H1 (cell line): Measurements from ENCODE around the gene TBCD.
A peak's percentile ranks its signal among the peaks of the same experiment; 100 is the strongest.

Experiments used
- CEBPB ChIP-seq: IDR thresholded peaks from 2 replicates; pipeline ENCODE4 v1.6.1; 2012; ENCODE audit warnings: low read depth, low read length
- CHD1 ChIP-seq: IDR thresholded peaks from 2 replicates; pipeline ENCODE4 v1.6.1; 2012; ENCODE audit warnings: low read depth, low read length, improper control_type of control experiment
- CREB1 ChIP-seq: IDR thresholded peaks from 2 replicates; pipeline ENCODE4 v1.6.1; 2012; ENCODE audit warnings: inconsistent platforms
- CTCF ChIP-seq, 3 experiments: IDR thresholded peaks; 1 replicate in 2 of 3; 2 replicates in 1 of 3; pipeline versions ENCODE4 v1.5.1 to v1.6.1; 2011; ENCODE audit warnings: low read length in 3 of 3, mild to moderate bottlenecking in 3 of 3, inconsistent platforms in 2 of 3, low read depth in 1 of 3, moderate library complexity in 1 of 3; ENCODE audit not compliant: insufficient read depth in 1 of 3; ENCODE audit errors: control extremely low read depth in 1 of 3
- EZH2 ChIP-seq: fragments of 200-600 bp; sonication (generic); IDR thresholded peaks from 2 replicates; pipeline ENCODE4 v1.7.1; 2012; ENCODE audit warnings: low read depth, mild to moderate bottlenecking, moderate library complexity, low read length, inconsistent platforms; ENCODE audit not compliant: severe bottlenecking
- MAFK ChIP-seq: IDR thresholded peaks from 2 replicates; pipeline ENCODE4 v1.6.1; 2012; ENCODE audit warnings: low read depth, mild to moderate bottlenecking, improper control_type of control experiment, low read length
- MAX ChIP-seq: IDR thresholded peaks from 2 replicates; pipeline ENCODE4 v1.6.1; 2012; ENCODE audit warnings: inconsistent platforms
- NANOG ChIP-seq: IDR thresholded peaks from 2 replicates; pipeline ENCODE4 v1.6.1; 2011; ENCODE audit warnings: low read length, low read depth, mild to moderate bottlenecking, inconsistent platforms; ENCODE audit not compliant: insufficient read depth, poor library complexity, severe bottlenecking
- PHF8 ChIP-seq: fragments of 200-600 bp; sonication (generic); conservative IDR thresholded peaks from 2 replicates; pipeline ENCODE4 v1.7.1; 2012; ENCODE audit warnings: low read depth, mild to moderate bottlenecking, inconsistent platforms, low read length, moderate library complexity
- POLR2A ChIP-seq, 2 experiments: IDR thresholded peaks; 1 replicate in 1 of 2; 2 replicates in 1 of 2; pipeline ENCODE4 v1.6.1; 2011; ENCODE audit warnings: low read depth in 2 of 2, low read length in 2 of 2, mild to moderate bottlenecking in 2 of 2; ENCODE audit errors: control extremely low read depth in 1 of 2
- POLR2AphosphoS5 ChIP-seq: IDR thresholded peaks from 2 replicates; pipeline ENCODE4 v1.6.1; 2011; ENCODE audit warnings: low read depth, low read length
- SP1 ChIP-seq: IDR thresholded peaks from 2 replicates; pipeline ENCODE4 v1.6.1; 2011; ENCODE audit warnings: low read depth, low read length
- TBP ChIP-seq: IDR thresholded peaks from 2 replicates; pipeline ENCODE4 v1.6.1; 2011; ENCODE audit warnings: low read depth, low read length, improper control_type of control experiment
- USF2 ChIP-seq: IDR thresholded peaks from 2 replicates; pipeline ENCODE4 v1.6.1; 2011; ENCODE audit warnings: low read length, improper control_type of control experiment

DNA sequence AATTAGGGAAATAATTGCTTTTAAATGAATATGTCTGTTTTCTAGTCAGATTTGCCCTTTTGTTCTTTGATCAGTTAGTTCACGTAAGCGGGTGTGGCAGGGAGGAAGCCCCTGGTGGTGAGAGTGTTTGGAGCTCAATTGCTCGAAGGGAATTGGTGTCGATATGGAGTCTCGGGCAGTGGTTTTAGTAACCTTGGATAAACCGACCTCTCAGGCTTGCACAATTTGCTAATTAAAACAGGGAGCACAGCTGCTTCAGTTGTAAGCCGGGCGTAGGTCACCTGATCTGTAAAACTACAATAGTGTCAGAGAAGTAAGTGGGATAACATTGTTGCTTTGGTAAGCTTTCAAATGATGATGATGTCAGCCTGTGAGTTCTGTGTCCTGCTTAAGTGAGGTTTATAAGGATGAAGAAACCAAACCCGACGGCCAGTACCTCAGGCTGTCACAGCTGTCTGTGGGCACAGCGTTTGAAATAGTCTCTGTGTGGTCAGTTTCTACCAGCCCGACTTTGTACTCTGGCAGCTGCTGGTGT, 85.0 kb downstream of the TBCD start:
- TF ChIP-seq POLR2AphosphoS5 = no peak
- TF ChIP-seq CTCF (IDR thresholded peaks at IDR 0.05; ENCODE audit: control extremely low read depth in 1 of 3, insufficient read depth in 1 of 3, low read depth in 1 of 3, low read length in 3 of 3) = peak in 2 of 3 experiments; percentile 23 to 27; a peak in 3 of 4 replicates
- no peak for TF ChIP-seq CREB1
- TF ChIP-seq SP1 = no peak
- TF ChIP-seq NANOG = no peak
- TF ChIP-seq MAFK = no peak
- no peak for TF ChIP-seq USF2
- no peak for TF ChIP-seq MAX
- TF ChIP-seq CHD1 = no peak
- TF ChIP-seq POLR2A (IDR thresholded peaks at IDR 0.05; ENCODE audit: control extremely low read depth in 1 of 2, low read depth in 2 of 2, low read length in 2 of 2) = no peak
- TF ChIP-seq PHF8 = no peak
- no peak for TF ChIP-seq TBP
- TF ChIP-seq CEBPB = no peak
- TF ChIP-seq EZH2 = no peak
